Progenitor cell of endocrine pancreas (in vitro differentiated cells): ENCODE data around the gene UCKL1. TPM values are rescaled to one million over a fixed set of nuclear protein-coding genes. Genes with fewer than 3 reads are reported as not detected.

ENCODE experiments used
- DNase-seq: peaks from one replicate; pipeline ENCODE4 v3.0.0; 2021; ENCODE audit warnings: low spot score; ENCODE audit not compliant: unreplicated experiment
- H3K27ac Mint-ChIP-seq: 2 replicates; pipeline ENCODE4 v1.8.0; 2021; ENCODE audit warnings: mild to moderate bottlenecking, moderate library complexity, mixed read lengths
- H3K27me3 Mint-ChIP-seq: 2 replicates; pipeline ENCODE4 v1.8.0; 2021; ENCODE audit warnings: mixed read lengths
- H3K36me3 Mint-ChIP-seq: 2 replicates; pipeline ENCODE4 v1.8.0; 2022; ENCODE audit warnings: mixed read lengths; ENCODE audit not compliant: insufficient read depth
- H3K4me1 Mint-ChIP-seq: 2 replicates; pipeline ENCODE4 v1.8.0; 2021; ENCODE audit warnings: low read depth, mixed read lengths
- H3K4me3 Mint-ChIP-seq: 2 replicates; pipeline ENCODE4 v1.8.0; 2021; ENCODE audit warnings: low read depth, mild to moderate bottlenecking, moderate library complexity, mixed read lengths
- H3K9me3 Mint-ChIP-seq: 2 replicates; pipeline ENCODE4 v1.8.0; 2021; ENCODE audit warnings: low read depth, mixed read lengths
- CTCF ChIP-seq: fragments of 200-600 bp; sonication (generic); IDR thresholded peaks from one replicate; pipeline ENCODE4 v1.5.0; 2021; ENCODE audit warnings: antibody characterized with exemption, mild to moderate bottlenecking; ENCODE audit not compliant: unreplicated experiment
- total RNA-seq: library from RNA; stranded (reverse); gene quantifications from 2 replicates; pipeline ENCODE4 v1.2.1, GENCODE V29; 2021

UCKL1 gene
- total RNA-seq, 1 donor from 2014 or later, result 79.2 TPM

GRCh38 chr20:63898882-63899558 lies 57.2 kb downstream of the UCKL1 start:
- Mint-ChIP-seq H3K36me3 (peaks cover 2% of the 10 kb centered on the region), H3K9me3 (no peaks in the 10 kb centered on the region), H3K27ac (no peak overlapping the region), H3K4me1 (peaks cover 21% of the 10 kb centered on the region), H3K27me3 (no peaks in the 10 kb centered on the region), H3K4me3 (no peak overlapping the region)
- TF ChIP-seq CTCF, result no peak
- DNase-seq, result no peak

GRCh38 chr20:63897978-63898561 lies 58.1 kb downstream of the UCKL1 start:
- no peak overlapping the region for H3K4me3 Mint-ChIP-seq
- no peaks in the 10 kb centered on the region for H3K9me3 Mint-ChIP-seq
- peak overlapping the region; percentile 2 for H3K27ac Mint-ChIP-seq
- H3K27me3 Mint-ChIP-seq, result no peaks in the 10 kb centered on the region
- peaks cover 23% of the 10 kb centered on the region for H3K4me1 Mint-ChIP-seq
- no peak for DNase-seq
- H3K36me3 Mint-ChIP-seq, result peaks cover 2% of the 10 kb centered on the region
- TF ChIP-seq CTCF, result no peak

- peak overlapping the region; percentile 94 for H3K27ac Mint-ChIP-seq
- no peaks in the 10 kb centered on the region for H3K9me3 Mint-ChIP-seq
- H3K36me3 Mint-ChIP-seq, result peaks cover 2% of the 10 kb centered on the region
- peak overlapping the region; percentile 86 for H3K4me3 Mint-ChIP-seq
- no peaks in the 10 kb centered on the region for H3K27me3 Mint-ChIP-seq
- H3K4me1 Mint-ChIP-seq, result peaks cover 23% of the 10 kb centered on the region
- no peak for DNase-seq
- no peak for TF ChIP-seq CTCF
These were observed 59.7 kb downstream of the UCKL1 start for GRCh38 chr20:63896264-63897105.

GRCh38 chr20:63895952-63896263 lies 60.3 kb downstream of the UCKL1 start:
- H3K4me3 Mint-ChIP-seq, result peak overlapping the region; percentile 86
- H3K27ac Mint-ChIP-seq, result peak overlapping the region; percentile 94
- no peaks in the 10 kb centered on the region for H3K27me3 Mint-ChIP-seq
- no peaks in the 10 kb centered on the region for H3K9me3 Mint-ChIP-seq
- H3K4me1 Mint-ChIP-seq, result peaks cover 23% of the 10 kb centered on the region
- no peak for TF ChIP-seq CTCF
- no peak for DNase-seq
- H3K36me3 Mint-ChIP-seq, result peaks cover 4% of the 10 kb centered on the region

- H3K4me3 Mint-ChIP-seq, result peak overlapping the region; percentile 86
- no peak for DNase-seq
- no peaks in the 10 kb centered on the region for H3K9me3 Mint-ChIP-seq
- H3K4me1 Mint-ChIP-seq, result peaks cover 23% of the 10 kb centered on the region
- H3K27ac Mint-ChIP-seq, result peak overlapping the region; percentile 94
- H3K27me3 Mint-ChIP-seq, result no peaks in the 10 kb centered on the region
- H3K36me3 Mint-ChIP-seq, result peaks cover 4% of the 10 kb centered on the region
- no peak for TF ChIP-seq CTCF
These were observed 60.8 kb downstream of the UCKL1 start for GRCh38 chr20:63895202-63895951.
